ENCODE data around the gene MCM3. TPM values are rescaled to one million over a fixed set of nuclear protein-coding genes. Genes with fewer than 3 reads are reported as not detected.
A peak's percentile ranks its signal among the peaks of the same experiment; 100 is the strongest.

The MCM3 gene
- total RNA-seq, 3 donors from 2014 or later, result 32.1 to 43.6 (median 36.7) TPM

GRCh38 chr6:52306972-52307870 lies 22.7 kb upstream of the MCM3 start:
- Histone ChIP-seq H3K9me3 (no peaks in the 10 kb centered on the region), H3K36me3 (ENCODE audit: low read depth) (no peaks in the 10 kb centered on the region), H3K4me3 (no peak overlapping the region), H3K4me1 (ENCODE audit: low read depth) (peaks cover 22% of the 10 kb centered on the region)
- intact Hi-C loops (cut with DNase I, micrococcal nuclease), result no loop called here
- ATAC-seq (peak; percentile 19), DNase-seq (no peak)
- TF ChIP-seq CTCF (IDR thresholded peaks at IDR 0.05), result no peak

GRCh38 chr6:52305948-52306767 lies 21.6 kb upstream of the MCM3 start:
- Histone ChIP-seq H3K36me3 (ENCODE audit: low read depth) (no peaks in the 10 kb centered on the region), H3K4me1 (ENCODE audit: low read depth) (peaks cover 22% of the 10 kb centered on the region), H3K9me3 (no peaks in the 10 kb centered on the region), H3K4me3 (no peak overlapping the region)
- intact Hi-C loops (cut with DNase I, micrococcal nuclease), result no loop called here
- no peak for TF ChIP-seq CTCF (IDR thresholded peaks at IDR 0.05)
- DNase-seq (no peak), ATAC-seq (peak; percentile 45)

- Histone ChIP-seq H3K4me1 (ENCODE audit: low read depth) (peaks cover 22% of the 10 kb centered on the region), H3K4me3 (no peak overlapping the region), H3K36me3 (ENCODE audit: low read depth) (no peaks in the 10 kb centered on the region), H3K9me3 (no peaks in the 10 kb centered on the region)
- intact Hi-C loops (cut with DNase I, micrococcal nuclease), result no loop called here
- DNase-seq (no peak), ATAC-seq (no peak)
- no peak for TF ChIP-seq CTCF (IDR thresholded peaks at IDR 0.05)
These were observed 20.9 kb upstream of the MCM3 start for GRCh38 chr6:52305411-52305810.

GRCh38 chr6:52304983-52305390 lies 20.4 kb upstream of the MCM3 start:
- H3K9me3 ChIP-seq, result no peaks in the 10 kb centered on the region
- H3K36me3 ChIP-seq (ENCODE audit: low read depth), result no peaks in the 10 kb centered on the region
- intact Hi-C loops (cut with DNase I, micrococcal nuclease), result no loop called here
- TF ChIP-seq CTCF (IDR thresholded peaks at IDR 0.05), result no peak
- ATAC-seq, result peak; percentile 65
- no peak overlapping the region for H3K4me3 ChIP-seq
- no peak for DNase-seq
- peaks cover 22% of the 10 kb centered on the region for H3K4me1 ChIP-seq (ENCODE audit: low read depth)

- intact Hi-C loops (cut with DNase I, micrococcal nuclease), result no loop called here
- ATAC-seq (no peak), DNase-seq (no peak)
- Histone ChIP-seq H3K4me3 (no peak overlapping the region), H3K9me3 (no peaks in the 10 kb centered on the region), H3K4me1 (ENCODE audit: low read depth) (peaks cover 22% of the 10 kb centered on the region), H3K36me3 (ENCODE audit: low read depth) (no peaks in the 10 kb centered on the region)
- no peak for TF ChIP-seq CTCF (IDR thresholded peaks at IDR 0.05)
These were observed 18.6 kb upstream of the MCM3 start for GRCh38 chr6:52303178-52303577.

All from mucosa of descending colon (tissue), 3 donors.